HG03460 (cell line): ENCODE data around the gene POLR2A.
"Not testable (repeated sequence)": the region's sequence is repeated elsewhere in the genome, so short reads cannot be mapped to it uniquely, and the experiment has no call there.

ENCODE experiments used
- ATAC-seq: cut with Tn5 transposase; IDR thresholded peaks from one replicate; pipeline ENCODE4 v1.9.1; 2021; ENCODE audit not compliant: unreplicated experiment

The POLR2A gene

GRCh38 chr17:7478276-7479212 lies 5.6 kb upstream of the POLR2A start:
- no peak for ATAC-seq

- ATAC-seq: no peak
These were observed 4.7 kb upstream of the POLR2A start, which contains the start of gene ZBTB4 for GRCh38 chr17:7479213-7480088. Gene ZBTB4, minus strand, starts transcription at chr17:7479631. Its CDS starts 12,830 bp downstream, at chr17:7466801.

GRCh38 chr17:7480089-7480384 lies 4.1 kb upstream of the POLR2A start:
- ATAC-seq: no peak

DNA sequence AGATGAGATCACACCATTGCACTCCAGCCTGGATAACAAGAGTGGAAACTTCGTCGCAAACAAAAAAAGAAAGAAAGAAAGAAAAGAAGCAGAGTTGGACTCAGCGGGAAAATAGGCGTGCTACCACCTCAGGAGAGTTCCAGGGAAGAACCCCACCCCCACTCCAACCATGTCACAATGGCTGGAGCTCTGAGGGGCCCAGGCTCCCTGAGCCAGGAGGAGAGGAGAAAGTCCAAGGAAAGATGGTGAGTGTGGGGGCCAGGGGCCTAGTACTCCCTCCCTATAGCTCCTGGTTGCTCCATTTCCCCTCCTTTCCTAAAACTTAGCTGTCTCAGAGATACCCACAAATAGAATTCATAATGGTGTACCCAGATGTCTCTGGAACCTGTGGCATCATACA lies 2.9 kb upstream of the POLR2A start, which contains the start of gene SLC35G6:
TSS of gene SLC35G6 (plus strand) at position 172 of the 400 bp plus-strand sequence. CDS start at position 243, 71 bp downstream.
- not testable (repeated sequence) for ATAC-seq

- ATAC-seq: not testable (repeated sequence)
These were observed 2.1 kb upstream of the POLR2A start for GRCh38 chr17:7481842-7482741.

DNA sequence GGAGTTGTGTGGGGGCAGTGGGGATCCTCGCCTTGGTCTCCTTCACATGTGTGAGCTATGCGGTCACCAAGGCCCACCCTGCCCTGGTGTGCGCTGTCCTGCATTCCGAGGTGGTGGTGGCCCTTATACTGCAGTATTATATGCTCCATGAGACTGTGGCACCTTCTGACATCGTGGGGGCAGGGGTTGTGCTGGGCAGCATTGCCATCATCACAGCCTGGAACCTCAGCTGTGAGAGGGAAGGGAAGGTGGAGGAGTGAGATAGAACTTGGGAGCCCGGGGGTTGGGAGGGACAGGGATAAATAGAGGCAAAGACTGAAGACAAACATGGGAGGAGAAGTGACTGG lies 1.5 kb upstream of the POLR2A start:
- ATAC-seq: not testable (repeated sequence)

DNA sequence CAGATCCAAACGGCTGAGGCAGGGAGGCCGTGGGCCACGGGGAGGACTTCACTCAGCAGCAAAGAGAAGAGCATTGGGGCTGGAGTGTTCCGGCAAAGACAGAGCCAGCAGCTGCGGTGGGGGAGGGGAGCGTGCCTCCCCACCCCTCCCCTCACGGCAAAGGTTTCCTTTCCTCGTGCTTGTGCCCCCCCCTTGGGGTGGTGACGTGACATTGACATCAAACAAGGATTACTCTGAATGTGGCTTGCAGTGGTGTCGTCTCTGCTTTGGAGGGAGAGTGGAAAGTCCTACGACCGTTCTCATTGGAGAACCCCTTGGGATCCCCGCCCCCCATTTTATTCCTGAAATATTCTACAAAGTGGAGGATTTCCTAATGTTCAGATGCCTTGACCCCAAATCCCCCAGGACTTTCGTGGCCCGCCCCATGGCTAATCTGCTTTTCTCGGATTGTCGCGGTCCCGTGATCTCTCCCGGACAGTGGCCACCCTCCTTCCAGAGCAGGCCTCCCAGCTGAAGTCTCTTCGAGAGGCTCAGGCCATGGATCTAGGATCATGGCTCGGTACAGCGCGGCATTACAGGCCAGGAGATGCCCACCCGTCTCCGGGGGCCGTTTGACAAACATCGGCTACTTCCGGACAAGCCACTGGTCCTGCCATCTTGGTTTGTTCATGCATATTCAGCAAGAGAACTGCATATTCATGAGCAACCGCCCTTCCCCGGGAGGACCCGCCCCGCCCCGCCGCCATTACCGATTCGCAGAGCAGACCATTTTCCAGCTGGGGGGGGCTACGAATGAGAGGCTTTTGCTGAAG lies 705 bp upstream of the POLR2A start:
- peak; percentile 42 for ATAC-seq

DNA sequence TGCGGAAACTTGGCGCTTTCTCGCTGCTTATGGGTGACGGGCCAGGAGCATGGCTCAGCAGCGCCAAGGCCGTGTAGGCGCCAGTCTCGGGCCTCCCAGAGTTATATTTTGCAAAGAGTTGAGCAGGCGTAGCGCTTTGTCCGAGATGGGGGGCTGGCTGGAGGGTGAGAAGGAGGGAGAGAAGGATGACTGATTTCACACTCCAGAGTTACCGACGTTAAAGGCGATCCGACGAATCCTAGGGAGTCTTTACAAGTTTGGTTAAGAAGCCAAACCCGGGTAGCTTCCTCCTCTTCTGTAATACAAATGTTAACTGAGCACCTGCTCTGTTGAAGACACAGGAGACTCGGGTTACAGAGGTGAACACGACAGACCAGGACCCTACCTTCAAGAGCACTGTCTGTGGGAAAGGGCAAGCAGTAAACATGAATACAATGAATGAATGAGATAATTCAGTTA lies 782 bp downstream of the POLR2A start:
- ATAC-seq: no peak

- ATAC-seq: no peak
These were observed 2.0 kb downstream of the POLR2A start for GRCh38 chr17:7486181-7486580.

- ATAC-seq: no peak
These were observed 6.0 kb downstream of the POLR2A start for GRCh38 chr17:7490144-7490543.

DNA sequence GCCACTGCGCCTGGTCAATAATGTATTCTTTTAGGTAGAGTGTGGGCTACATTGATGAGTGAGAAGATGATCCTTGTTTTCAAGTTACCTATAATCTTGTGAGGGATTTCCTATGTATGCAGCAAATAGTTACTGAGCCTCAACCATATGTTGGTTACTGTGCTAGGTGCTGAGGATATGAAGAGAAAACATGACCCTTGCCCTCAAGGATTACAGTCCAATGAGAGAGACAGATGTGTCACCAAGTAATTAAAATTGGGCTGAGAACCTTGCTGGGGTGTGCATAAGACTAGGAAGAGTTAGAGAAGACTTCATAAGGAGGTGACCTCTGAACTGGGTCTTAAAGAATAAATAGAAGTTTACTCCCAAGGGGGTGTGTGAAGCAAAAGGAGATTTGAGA lies 7.4 kb downstream of the POLR2A start:
- no peak for ATAC-seq

GRCh38 chr17:7493941-7494340 lies 9.8 kb downstream of the POLR2A start:
- no peak for ATAC-seq

- ATAC-seq: no peak
These were observed 11.8 kb downstream of the POLR2A start for GRCh38 chr17:7495906-7496434.

DNA sequence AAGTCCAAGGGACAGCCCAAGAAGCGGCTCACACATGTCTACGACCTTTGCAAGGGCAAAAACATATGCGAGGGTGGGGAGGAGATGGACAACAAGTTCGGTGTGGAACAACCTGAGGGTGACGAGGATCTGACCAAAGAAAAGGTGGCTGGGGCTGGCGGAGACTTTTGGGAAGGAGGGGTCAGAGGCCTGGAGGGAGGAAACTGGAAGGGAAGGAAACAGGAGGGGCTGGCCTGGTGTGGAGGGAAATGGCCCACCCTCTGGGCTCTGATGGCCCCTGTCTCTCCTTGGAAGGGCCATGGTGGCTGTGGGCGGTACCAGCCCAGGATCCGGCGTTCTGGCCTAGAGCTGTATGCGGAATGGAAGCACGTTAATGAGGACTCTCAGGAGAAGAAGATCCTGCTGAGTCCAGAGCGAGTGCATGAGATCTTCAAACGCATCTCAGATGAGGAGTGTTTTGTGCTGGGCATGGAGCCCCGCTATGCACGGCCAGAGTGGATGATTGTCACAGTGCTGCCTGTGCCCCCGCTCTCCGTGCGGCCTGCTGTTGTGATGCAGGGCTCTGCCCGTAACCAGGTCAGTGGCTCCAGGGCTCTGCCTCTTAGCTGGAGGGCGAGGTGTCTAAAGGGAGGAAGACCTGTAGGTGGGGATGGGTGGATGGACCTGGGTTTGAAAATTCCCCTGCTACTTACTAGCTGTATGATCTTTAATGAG lies 12.5 kb downstream of the POLR2A start:
- no peak for ATAC-seq

DNA sequence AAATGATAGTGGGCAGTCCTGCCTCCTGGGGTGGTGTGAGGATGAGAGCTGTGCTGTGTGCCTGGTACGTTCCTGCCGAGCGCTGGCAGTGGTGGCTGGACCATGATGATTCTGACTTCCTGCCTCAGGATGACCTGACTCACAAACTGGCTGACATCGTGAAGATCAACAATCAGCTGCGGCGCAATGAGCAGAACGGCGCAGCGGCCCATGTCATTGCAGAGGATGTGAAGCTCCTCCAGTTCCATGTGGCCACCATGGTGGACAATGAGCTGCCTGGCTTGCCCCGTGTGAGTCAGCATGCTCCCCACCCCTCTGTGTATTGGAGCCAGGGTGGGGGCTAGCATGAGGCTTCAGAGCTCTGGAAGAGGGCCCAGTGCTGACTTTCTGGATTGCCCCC lies 13.1 kb downstream of the POLR2A start:
- no peak for ATAC-seq

- no peak for ATAC-seq
These were observed 13.5 kb downstream of the POLR2A start for GRCh38 chr17:7497636-7498035.

- no peak for ATAC-seq
These were observed 15.0 kb downstream of the POLR2A start for GRCh38 chr17:7499161-7499560.

GRCh38 chr17:7501729-7502128 lies 17.6 kb downstream of the POLR2A start:
- ATAC-seq: no peak
